HFF-Myc (cell line): ENCODE data around the gene CCND1.
"Not testable (repeated sequence)": the region's sequence is repeated elsewhere in the genome, so short reads cannot be mapped to it uniquely, and the experiment has no call there.

Experiments used
- DNase-seq: peaks from one replicate; pipeline ENCODE4 v3.0.0-alpha.2; 2011; ENCODE audit warnings: low read depth; ENCODE audit errors: extremely low read depth
- H3K4me3 ChIP-seq: replicated peaks from 2 replicates; pipeline ENCODE4 v1.5.1; 2011; ENCODE audit warnings: low read depth, mild to moderate bottlenecking, control low read depth, low read length
- TF ChIP-seq, protein P1 (sequence below): IDR thresholded peaks from 2 replicates; pipeline ENCODE4 v1.5.1; 2012; ENCODE audit warnings: mild to moderate bottlenecking, low read depth, low read length, control low read depth; ENCODE audit errors: missing control alignments

CCND1 gene

DNA sequence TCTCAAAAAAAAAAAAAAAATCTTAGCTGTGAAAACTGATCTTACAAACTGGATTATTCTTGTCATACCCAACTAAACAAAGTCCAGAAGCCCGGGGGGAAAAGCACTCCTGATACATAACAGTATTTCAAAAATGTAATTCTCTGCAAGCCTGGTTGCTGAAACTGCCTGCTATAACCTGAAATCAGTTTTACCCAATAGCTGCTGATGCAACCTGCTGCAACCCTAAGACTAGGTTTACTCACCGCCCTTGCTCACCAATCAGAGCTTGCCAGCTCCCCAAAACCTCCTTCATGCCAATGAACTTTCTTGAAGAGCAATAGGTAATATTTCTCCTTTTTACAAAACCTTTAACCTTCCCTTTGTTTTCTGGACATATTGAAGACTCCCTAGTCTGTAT lies 50.5 kb downstream of the CCND1 start:
- TF ChIP-seq, protein P1, sequence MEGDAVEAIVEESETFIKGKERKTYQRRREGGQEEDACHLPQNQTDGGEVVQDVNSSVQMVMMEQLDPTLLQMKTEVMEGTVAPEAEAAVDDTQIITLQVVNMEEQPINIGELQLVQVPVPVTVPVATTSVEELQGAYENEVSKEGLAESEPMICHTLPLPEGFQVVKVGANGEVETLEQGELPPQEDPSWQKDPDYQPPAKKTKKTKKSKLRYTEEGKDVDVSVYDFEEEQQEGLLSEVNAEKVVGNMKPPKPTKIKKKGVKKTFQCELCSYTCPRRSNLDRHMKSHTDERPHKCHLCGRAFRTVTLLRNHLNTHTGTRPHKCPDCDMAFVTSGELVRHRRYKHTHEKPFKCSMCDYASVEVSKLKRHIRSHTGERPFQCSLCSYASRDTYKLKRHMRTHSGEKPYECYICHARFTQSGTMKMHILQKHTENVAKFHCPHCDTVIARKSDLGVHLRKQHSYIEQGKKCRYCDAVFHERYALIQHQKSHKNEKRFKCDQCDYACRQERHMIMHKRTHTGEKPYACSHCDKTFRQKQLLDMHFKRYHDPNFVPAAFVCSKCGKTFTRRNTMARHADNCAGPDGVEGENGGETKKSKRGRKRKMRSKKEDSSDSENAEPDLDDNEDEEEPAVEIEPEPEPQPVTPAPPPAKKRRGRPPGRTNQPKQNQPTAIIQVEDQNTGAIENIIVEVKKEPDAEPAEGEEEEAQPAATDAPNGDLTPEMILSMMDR, result no peak
- DNase-seq, result no peak
- H3K4me3 ChIP-seq, result no peak overlapping the region

DNA sequence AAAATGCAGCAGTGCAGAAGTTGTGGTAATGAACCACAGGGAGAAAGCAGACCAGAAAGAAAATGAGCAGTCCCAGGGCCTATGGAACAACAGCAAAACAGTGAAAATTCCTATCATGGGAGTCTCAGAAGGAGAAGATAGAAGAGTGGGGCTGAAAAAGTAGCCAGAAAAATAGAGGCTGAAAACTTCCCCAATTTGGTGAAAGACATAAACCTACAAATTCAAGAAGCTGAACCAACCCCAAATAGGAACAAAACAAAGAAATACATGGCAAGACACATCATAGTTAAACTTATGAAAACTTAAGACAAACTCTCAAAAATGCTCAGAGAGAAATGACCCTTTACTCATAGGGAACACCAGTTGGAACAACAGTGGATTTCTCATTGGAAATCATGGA lies 51.5 kb downstream of the CCND1 start:
- TF ChIP-seq, protein P1, result no peak
- DNase-seq, result no peak
- no peak overlapping the region for H3K4me3 ChIP-seq

DNA sequence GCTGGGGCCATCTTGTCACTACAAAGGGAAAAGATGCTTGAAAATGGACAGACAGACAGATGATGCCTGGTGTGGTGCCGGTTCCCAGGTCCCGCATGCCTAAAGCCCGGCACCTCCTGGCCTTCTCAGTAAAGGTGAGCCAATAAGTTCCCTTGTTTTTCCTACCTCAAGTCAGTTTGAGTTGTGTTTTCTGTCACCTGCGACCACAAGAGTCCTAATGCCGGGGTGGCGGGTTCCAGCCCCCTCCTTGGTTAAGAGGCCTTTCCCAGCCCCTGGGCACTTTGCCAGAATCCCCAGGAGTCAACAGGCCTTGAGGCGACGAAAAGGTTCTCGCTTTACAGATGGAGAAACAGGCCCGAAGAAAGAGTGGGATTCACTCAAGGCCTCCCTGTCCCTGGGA lies 53.8 kb downstream of the CCND1 start:
- TF ChIP-seq, protein P1, result no peak
- H3K4me3 ChIP-seq, result no peak overlapping the region
- DNase-seq, result no peak

DNA sequence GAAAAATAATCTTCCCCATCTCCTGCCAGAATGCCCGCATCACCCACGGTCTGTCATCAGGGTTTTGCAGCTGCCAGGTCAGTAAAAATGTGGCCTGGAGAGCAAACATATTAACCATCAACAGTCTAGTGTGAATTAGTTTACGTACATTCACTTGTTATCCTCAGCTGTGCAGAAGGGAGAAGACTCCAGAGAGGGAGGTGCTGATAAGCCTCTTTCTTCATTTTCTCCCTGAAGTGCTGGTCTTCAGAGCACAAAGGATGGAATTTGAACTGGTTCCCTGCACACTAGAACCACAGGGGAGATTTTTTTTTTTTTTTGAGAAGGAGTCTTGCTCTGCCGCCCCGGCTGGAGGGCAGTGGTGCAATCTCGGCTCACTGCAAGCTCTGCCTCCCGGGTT lies 54.6 kb downstream of the CCND1 start:
- TF ChIP-seq, protein P1, result no peak
- DNase-seq, result no peak
- H3K4me3 ChIP-seq, result no peak overlapping the region

DNA sequence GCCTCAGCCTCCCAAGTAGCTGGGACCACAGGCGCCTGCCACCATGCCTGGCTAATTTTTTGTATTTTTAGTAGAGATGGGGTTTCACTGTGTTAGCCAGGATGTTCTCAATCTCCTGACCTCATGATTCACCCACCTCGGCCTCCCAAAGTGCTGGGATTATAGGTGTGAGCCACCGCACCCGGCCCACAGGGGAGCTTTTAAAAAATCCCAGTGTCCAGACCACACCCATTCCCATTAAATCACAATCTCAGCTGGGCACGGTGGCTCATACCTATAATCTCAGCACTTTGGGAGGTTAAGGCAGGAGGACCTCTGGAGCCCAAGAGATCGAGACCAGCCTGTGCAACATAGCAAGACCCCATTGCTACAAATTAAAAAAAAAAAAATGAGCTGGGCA lies 55.0 kb downstream of the CCND1 start:
- not testable (repeated sequence) for DNase-seq, H3K4me3 ChIP-seq

DNA sequence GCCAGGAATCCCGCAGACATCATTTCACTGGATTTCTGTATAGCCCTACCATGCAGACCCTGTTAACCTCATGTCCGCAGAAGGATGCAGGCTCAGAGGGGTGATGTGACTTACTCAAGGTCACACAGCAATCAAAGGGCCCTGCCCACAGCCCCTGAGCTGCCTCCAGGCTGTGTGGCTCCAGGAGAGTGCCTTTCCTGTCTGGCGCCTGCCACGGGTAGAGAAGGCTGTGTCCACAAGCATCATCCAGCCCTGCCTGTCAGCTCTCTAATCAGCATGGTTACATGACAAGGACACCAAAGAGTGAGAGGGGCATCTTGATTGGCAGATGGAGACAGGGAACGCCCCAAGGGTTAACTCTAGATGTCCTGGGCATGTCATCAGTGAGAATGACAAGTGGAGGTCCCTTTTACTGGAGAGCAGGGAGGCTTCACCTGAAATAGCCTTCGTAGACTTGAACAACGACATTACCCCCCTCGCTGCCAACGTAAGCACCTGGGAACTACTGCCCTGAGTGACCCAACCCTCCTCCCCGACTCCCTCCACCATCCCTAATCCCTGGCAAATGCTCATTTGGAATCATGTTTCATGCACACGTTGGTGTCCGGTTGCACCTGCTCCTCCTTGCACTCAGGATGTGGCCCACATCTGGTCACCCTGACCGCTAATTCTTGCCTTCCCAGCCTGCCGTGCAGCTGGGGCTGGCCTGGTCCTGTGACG lies 56.0 kb downstream of the CCND1 start:
- no peak for DNase-seq
- no peak overlapping the region for H3K4me3 ChIP-seq
- TF ChIP-seq, protein P1, result no peak

DNA sequence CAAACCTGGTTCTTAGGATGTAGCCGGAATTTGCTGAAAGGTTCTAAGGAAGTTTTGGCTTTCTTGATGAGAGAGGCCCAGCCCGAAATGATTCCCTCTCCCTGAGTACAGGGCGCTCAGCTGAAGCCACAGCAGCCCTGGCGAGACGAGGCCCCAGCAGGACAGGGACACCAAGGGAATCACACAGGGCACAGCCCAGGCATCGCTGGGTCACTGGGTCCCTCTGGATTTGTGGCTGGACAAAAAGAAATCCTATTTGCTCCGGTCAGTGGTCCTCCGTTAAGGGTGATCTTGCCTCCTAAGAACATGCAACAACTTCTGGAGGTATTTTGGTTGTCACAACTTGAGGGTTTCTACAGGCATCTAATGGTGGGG lies 56.5 kb downstream of the CCND1 start:
- TF ChIP-seq, protein P1, result no peak
- DNase-seq, result no peak
- H3K4me3 ChIP-seq, result no peak overlapping the region
